ENCODE results near the gene IFT57.

Gene IFT57

GRCh38 chr3:108243243-108243642 lies 21.0 kb upstream of the IFT57 start:
- no peak for TF ChIP-seq CTCF (IDR thresholded peaks at IDR 0.05)
- no peak overlapping the region for H3K27ac ChIP-seq

GRCh38 chr3:108242776-108243175 lies 20.6 kb upstream of the IFT57 start:
- H3K27ac ChIP-seq = no peak overlapping the region
- no peak for TF ChIP-seq ZFX (IDR thresholded peaks at IDR 0.05; ENCODE audit: borderline replicate concordance)
- no peak for TF ChIP-seq CTCF (IDR thresholded peaks at IDR 0.05)

GRCh38 chr3:108241721-108242120 lies 19.5 kb upstream of the IFT57 start:
- no peak overlapping the region for H3K27ac ChIP-seq
- TF ChIP-seq CTCF (IDR thresholded peaks at IDR 0.05) (no peak), ZFX (IDR thresholded peaks at IDR 0.05; ENCODE audit: borderline replicate concordance) (no peak)

- no peak overlapping the region for H3K27ac ChIP-seq
- TF ChIP-seq ZFX (IDR thresholded peaks at IDR 0.05; ENCODE audit: borderline replicate concordance) = no peak
Observed at GRCh38 chr3:108241146-108241545, 18.9 kb upstream of the IFT57 start.

- TF ChIP-seq ZFX (IDR thresholded peaks at IDR 0.05; ENCODE audit: borderline replicate concordance) = no peak
- no peak overlapping the region for H3K27ac ChIP-seq
Observed at GRCh38 chr3:108239082-108239481, 16.9 kb upstream of the IFT57 start.

- TF ChIP-seq CTCF (IDR thresholded peaks at IDR 0.05) (no peak), ZFX (IDR thresholded peaks at IDR 0.05; ENCODE audit: borderline replicate concordance) (no peak)
- no peak overlapping the region for H3K27ac ChIP-seq
Observed at GRCh38 chr3:108235290-108235689, 13.1 kb upstream of the IFT57 start.

- no peak overlapping the region for H3K27ac ChIP-seq
Observed at GRCh38 chr3:108234387-108234957, 12.2 kb upstream of the IFT57 start.

GRCh38 chr3:108228286-108228685 lies 6.1 kb upstream of the IFT57 start:
- H3K27ac ChIP-seq = no peak overlapping the region
- no peak for TF ChIP-seq ZFX (IDR thresholded peaks at IDR 0.05; ENCODE audit: borderline replicate concordance)
- no peak for TF ChIP-seq CTCF (IDR thresholded peaks at IDR 0.05)

More at GRCh38 chr3:108234387-108234957, 12.2 kb upstream of the IFT57 start:
- TF ChIP-seq ZFX (IDR thresholded peaks at IDR 0.05; ENCODE audit: borderline replicate concordance) = no peak
- no peak for TF ChIP-seq CTCF (IDR thresholded peaks at IDR 0.05)

Data from 22Rv1 (cell line).